IgD-negative memory B cell (primary cell): ENCODE measurements around the gene PACSIN2. TPM values are rescaled to one million over a fixed set of nuclear protein-coding genes. Genes with fewer than 3 reads are reported as not detected.

Experiments
- H3K27ac Mint-ChIP-seq, 3 donors: one replicate each; pipeline ENCODE4 v1.8.0; 2020 to 2022; ENCODE audit warnings: mild to moderate bottlenecking in 3 of 3, mixed read lengths in 3 of 3, moderate library complexity in 1 of 3
- H3K27me3 Mint-ChIP-seq: one replicate; pipeline ENCODE4 v1.8.0; 2021; ENCODE audit warnings: mixed read lengths
- H3K36me3 Mint-ChIP-seq: one replicate; pipeline ENCODE4 v1.8.0; 2020; ENCODE audit warnings: mild to moderate bottlenecking, mixed read lengths
- H3K4me1 Mint-ChIP-seq, 3 donors: one replicate each; pipeline ENCODE4 v1.8.0; 2020 to 2022; ENCODE audit warnings: mixed read lengths in 3 of 3, mild to moderate bottlenecking in 1 of 3
- H3K4me3 Mint-ChIP-seq, 4 donors: one replicate each; pipeline ENCODE4 v1.8.0; 2020 to 2022; ENCODE audit warnings: mild to moderate bottlenecking in 4 of 4, mixed read lengths in 4 of 4, moderate library complexity in 3 of 4
- H3K9me3 Mint-ChIP-seq, 3 donors: one replicate each; pipeline ENCODE4 v1.8.0; 2020 to 2021; ENCODE audit warnings: mixed read lengths in 3 of 3, mild to moderate bottlenecking in 1 of 3
- polyA plus RNA-seq: library from polyadenylated mRNA; unstranded; fragments of 300-500 nt; fragmentation: Illumina TruSeq; gene quantifications from one replicate; pipeline ENCODE4 v1.2.3, GENCODE V29; 2021

The PACSIN2 gene
- polyA plus RNA-seq, 1 donor from 2014 or later = 31.5 TPM

DNA sequence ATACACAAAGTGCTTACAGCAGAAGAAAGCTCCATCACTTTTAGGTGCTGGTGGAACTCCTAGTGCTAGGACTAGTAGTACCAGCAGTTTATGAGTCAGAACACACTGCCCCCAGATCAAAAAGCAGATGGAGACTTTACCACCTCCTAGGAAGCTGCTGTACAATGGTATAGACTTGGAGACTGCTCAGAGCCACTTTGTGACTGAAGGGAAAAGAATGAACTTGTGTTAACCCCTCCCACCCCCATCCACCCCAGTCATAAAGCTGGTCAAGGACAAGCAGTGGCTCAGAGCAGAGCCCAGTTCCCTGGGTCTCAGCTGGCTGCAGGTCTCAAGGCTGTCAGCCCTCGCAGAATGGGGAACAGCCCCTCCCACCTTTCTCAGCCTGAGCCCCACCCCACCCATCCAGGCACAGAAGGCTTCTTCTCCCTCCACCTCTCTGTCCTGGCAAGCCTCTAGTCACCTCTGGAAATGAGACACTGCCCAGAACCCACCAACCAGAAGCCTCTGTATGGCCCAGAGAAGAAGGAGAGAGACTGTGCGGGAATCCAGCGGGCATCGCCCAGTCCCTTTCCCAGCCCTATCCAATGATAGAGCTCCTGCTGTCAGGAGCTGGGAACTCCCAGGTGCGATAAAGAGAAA lies 23.8 kb downstream of the PACSIN2 start:
- Mint-ChIP-seq H3K9me3 (no peaks in the 10 kb centered on the region), H3K4me1 (peaks cover 8 to 34% (median 19%) of the 10 kb centered on the region in 3 donors), H3K4me3 (peak overlapping the region in 1 of 4 donors; percentile 75), H3K36me3 (no peaks in the 10 kb centered on the region), H3K27me3 (no peaks in the 10 kb centered on the region), H3K27ac (no peak overlapping the region)

DNA sequence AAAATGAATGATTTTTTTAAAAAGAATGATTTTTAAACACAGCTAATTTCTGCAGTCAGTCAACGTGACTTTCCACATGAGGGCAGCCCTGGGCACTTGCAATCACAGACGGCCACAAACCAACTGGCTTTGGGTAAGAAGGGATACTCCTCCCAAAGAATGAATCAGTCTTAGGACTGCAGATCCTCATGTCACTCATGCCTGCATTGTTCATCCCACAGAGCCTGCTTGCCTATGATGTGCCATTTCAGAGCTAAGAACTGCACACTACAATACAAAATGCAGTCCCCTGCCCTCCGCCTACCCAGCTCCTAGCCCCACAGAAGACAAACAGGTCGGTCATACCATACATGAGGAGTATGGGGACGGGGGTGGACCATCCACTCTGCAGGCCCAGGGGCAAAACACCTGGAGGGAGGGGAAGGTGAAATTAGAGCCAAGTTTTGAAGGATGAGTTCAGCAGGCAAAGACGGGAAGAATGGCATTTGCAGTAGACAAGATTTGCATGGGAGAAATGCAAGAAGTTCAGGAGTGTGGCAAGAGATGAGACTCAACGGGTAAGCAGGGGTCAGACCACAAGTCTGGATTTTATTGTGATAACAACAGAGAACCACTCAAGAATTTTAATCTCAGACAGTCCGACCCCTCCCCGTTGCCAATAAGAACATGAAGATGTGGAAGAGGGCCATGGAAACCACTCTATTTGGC lies 24.7 kb downstream of the PACSIN2 start:
- Mint-ChIP-seq H3K27me3 (no peaks in the 10 kb centered on the region), H3K9me3 (no peaks in the 10 kb centered on the region), H3K4me1 (peaks cover 8 to 34% (median 16%) of the 10 kb centered on the region in 3 donors), H3K27ac (peak overlapping the region in 1 of 3 donors; percentile 72), H3K36me3 (no peaks in the 10 kb centered on the region), H3K4me3 (peak overlapping the region in 1 of 4 donors; percentile 60)

GRCh38 chr22:42986115-42986514 lies 28.8 kb downstream of the PACSIN2 start:
- no peak overlapping the region for H3K27ac Mint-ChIP-seq

GRCh38 chr22:42985531-42985905 lies 29.4 kb downstream of the PACSIN2 start:
- Mint-ChIP-seq H3K36me3 (no peaks in the 10 kb centered on the region), H3K4me3 (peak overlapping the region in 1 of 4 donors; percentile 4), H3K27me3 (no peaks in the 10 kb centered on the region), H3K9me3 (no peaks in the 10 kb centered on the region), H3K27ac (peak overlapping the region in 1 of 3 donors; percentile 21), H3K4me1 (peaks cover 4 to 20% (median 10%) of the 10 kb centered on the region in 3 donors)

More at GRCh38 chr22:42986115-42986514, 28.8 kb downstream of the PACSIN2 start:
- Mint-ChIP-seq H3K4me3 (no peak overlapping the region), H3K36me3 (no peaks in the 10 kb centered on the region), H3K27me3 (no peaks in the 10 kb centered on the region), H3K9me3 (no peaks in the 10 kb centered on the region), H3K4me1 (peaks cover 4 to 23% (median 10%) of the 10 kb centered on the region in 3 donors)

GRCh38 chr22:42984814-42985530 lies 30.0 kb downstream of the PACSIN2 start:
- H3K9me3 Mint-ChIP-seq = no peaks in the 10 kb centered on the region
- no peak overlapping the region for H3K27ac Mint-ChIP-seq
- no peaks in the 10 kb centered on the region for H3K27me3 Mint-ChIP-seq
- peaks cover 4 to 17% (median 10%) of the 10 kb centered on the region in 3 donors for H3K4me1 Mint-ChIP-seq
- no peaks in the 10 kb centered on the region for H3K36me3 Mint-ChIP-seq
- peak overlapping the region in 1 of 4 donors; percentile 4 for H3K4me3 Mint-ChIP-seq

DNA sequence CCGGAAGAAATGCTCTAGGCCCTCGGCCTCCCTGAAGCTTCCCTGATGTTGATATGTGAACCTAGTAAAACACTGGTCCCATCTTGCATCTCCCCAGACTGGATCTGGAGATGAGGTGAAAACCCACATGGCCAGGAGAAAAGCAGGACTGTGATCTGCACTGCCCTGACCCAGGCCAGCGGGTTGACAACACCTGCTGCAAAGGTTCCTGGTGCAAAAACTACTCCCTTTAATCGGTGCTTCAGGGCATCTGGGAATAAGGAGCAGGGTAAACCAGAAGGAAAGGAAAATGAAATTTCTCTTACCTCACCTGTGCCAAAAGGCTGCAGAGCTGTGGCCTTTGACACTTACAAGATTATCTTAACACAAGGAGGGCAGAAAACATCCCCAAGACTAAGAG lies 30.6 kb downstream of the PACSIN2 start:
- no peaks in the 10 kb centered on the region for H3K27me3 Mint-ChIP-seq
- H3K9me3 Mint-ChIP-seq = no peaks in the 10 kb centered on the region
- no peak overlapping the region for H3K4me3 Mint-ChIP-seq
- no peak overlapping the region for H3K27ac Mint-ChIP-seq
- peaks cover 4 to 20% (median 14%) of the 10 kb centered on the region in 3 donors for H3K4me1 Mint-ChIP-seq
- H3K36me3 Mint-ChIP-seq = no peaks in the 10 kb centered on the region

DNA sequence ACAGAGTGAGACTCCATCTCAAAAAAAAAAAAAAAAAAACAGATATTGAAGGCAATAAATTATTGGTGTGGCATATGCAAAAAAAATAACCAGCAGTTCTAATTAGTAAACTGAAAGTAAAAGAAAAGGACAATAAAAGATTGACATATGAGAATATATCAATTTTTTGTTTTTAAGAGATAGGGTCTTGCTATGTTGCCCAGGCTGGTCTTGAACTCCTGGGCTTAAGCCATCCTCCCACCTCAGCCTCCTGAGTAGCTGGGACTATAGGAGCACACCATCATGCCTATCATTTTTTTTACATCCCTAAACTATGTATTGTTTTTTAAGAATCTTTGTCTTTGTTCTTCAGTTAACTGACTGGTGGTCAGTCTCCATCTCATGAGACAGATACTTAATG lies 31.5 kb downstream of the PACSIN2 start:
- no peaks in the 10 kb centered on the region for H3K27me3 Mint-ChIP-seq
- no peaks in the 10 kb centered on the region for H3K9me3 Mint-ChIP-seq

GRCh38 chr22:42979606-42980005 lies 35.3 kb downstream of the PACSIN2 start:
- Mint-ChIP-seq H3K4me3 (no peak overlapping the region), H3K4me1 (peaks cover 18 to 30% (median 22%) of the 10 kb centered on the region in 3 donors), H3K36me3 (no peaks in the 10 kb centered on the region), H3K27me3 (no peaks in the 10 kb centered on the region), H3K9me3 (no peaks in the 10 kb centered on the region), H3K27ac (peak overlapping the region in 1 of 3 donors; percentile 67)

More for the DNA sequence above, 31.5 kb downstream of the PACSIN2 start:
- Mint-ChIP-seq H3K36me3 (no peaks in the 10 kb centered on the region), H3K4me1 (peaks cover 7 to 25% (median 20%) of the 10 kb centered on the region in 3 donors), H3K27ac (no peak overlapping the region), H3K4me3 (no peak overlapping the region)

DNA sequence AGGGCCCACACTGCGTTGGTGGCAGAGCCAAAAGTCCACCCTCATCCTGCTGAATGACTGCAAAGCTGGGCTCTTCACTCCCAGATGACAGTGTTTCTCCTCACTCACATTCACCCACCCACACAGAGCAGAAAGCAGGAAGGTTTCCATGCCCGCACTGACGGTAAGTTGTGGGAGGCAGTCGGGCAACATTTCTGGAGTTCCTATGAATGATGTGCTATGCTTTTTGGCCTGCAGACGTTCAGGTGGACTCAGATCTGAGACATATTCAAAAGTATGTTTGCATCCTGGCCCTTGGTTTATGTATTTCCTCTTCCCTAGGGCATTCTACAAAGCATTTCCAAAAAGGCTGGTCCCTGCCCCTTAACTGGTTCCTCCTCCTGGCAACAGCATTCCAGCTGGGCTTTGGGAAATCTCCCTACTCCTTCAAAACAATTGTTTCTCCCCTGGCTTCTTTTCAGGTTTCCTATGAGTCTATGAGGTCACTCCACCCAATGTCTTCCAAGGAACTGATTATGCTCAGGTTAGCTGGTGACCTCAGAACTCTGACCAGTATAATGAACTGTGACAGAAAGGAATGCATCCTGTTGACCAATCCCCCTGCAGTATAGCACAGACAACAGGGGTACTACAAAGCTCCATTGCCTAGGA lies 36.4 kb downstream of the PACSIN2 start:
- Mint-ChIP-seq H3K4me1 (peaks cover 20 to 28% (median 24%) of the 10 kb centered on the region in 3 donors), H3K9me3 (no peaks in the 10 kb centered on the region), H3K27ac (peak overlapping the region in 2 of 3 donors; percentile 13 to 31), H3K27me3 (no peaks in the 10 kb centered on the region), H3K4me3 (no peak overlapping the region), H3K36me3 (no peaks in the 10 kb centered on the region)

DNA sequence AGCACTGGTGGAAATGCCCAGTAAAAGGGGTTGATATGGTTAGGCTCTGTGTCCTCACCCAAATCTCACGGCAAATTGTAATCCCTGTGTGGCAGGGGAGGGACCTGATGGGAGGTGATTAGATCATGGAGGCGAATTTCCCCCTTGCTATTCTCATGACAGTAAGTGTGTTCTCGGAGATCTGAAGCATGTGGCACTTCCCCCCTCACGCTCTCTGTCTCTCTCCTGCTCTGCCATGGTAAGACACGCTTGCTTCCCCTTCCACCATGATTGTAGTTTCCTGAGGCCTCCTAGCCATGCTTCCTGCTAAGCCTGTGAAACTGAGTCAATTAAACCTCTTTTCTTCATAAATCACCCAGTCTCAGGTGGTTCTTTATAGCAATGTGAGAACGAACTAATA lies 37.4 kb downstream of the PACSIN2 start:
- no peaks in the 10 kb centered on the region for H3K36me3 Mint-ChIP-seq
- H3K4me3 Mint-ChIP-seq = peak overlapping the region in 1 of 4 donors; percentile 59
- H3K27ac Mint-ChIP-seq = peak overlapping the region in 1 of 3 donors; percentile 46
- H3K9me3 Mint-ChIP-seq = no peaks in the 10 kb centered on the region
- H3K27me3 Mint-ChIP-seq = no peaks in the 10 kb centered on the region
- peaks cover 20 to 33% (median 33%) of the 10 kb centered on the region in 3 donors for H3K4me1 Mint-ChIP-seq

DNA sequence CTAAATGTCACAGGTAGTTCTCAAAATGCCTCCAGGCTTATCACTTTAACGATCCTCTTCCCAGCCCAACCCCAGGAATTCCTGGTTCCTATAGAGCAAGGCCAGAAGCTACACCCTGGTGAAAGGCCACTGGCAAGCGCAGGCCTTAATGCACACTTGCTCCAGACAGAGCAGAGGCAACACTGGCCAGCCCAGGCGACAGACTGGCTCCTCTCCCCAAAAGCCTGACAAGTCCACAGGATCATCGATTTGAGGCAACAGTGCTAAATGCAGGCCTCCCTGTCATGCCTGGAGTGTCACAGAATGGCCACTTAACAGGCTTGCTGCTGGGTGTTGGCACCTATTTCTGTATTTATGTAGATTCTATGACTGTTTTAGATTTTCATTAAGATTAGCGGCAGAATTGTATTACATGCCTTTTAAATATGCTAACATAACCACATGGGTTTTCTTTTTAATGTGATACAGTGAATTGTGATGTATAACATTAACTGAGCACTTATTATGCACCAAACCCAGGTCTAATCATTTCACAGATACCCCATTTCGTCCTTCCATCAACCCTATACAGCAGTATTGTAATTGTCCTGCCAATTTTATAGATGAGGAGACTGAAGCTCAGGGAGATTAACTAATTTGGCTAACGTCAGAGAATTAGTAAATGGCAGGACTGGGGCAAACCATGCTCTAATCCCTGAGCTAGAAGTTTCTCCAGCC lies 38.6 kb downstream of the PACSIN2 start:
- Mint-ChIP-seq H3K9me3 (no peaks in the 10 kb centered on the region), H3K4me1 (peaks cover 20 to 33% (median 33%) of the 10 kb centered on the region in 3 donors), H3K27me3 (no peaks in the 10 kb centered on the region), H3K36me3 (peaks cover 2% of the 10 kb centered on the region), H3K4me3 (no peak overlapping the region), H3K27ac (peak overlapping the region in 1 of 3 donors; percentile 12)

GRCh38 chr22:42974223-42974622 lies 40.7 kb downstream of the PACSIN2 start:
- peak overlapping the region in 1 of 4 donors; percentile 25 for H3K4me3 Mint-ChIP-seq
- H3K9me3 Mint-ChIP-seq = no peaks in the 10 kb centered on the region
- peaks cover 24 to 33% (median 29%) of the 10 kb centered on the region in 3 donors for H3K4me1 Mint-ChIP-seq
- H3K27me3 Mint-ChIP-seq = no peaks in the 10 kb centered on the region
- H3K36me3 Mint-ChIP-seq = peaks cover 2% of the 10 kb centered on the region
- H3K27ac Mint-ChIP-seq = no peak overlapping the region

DNA sequence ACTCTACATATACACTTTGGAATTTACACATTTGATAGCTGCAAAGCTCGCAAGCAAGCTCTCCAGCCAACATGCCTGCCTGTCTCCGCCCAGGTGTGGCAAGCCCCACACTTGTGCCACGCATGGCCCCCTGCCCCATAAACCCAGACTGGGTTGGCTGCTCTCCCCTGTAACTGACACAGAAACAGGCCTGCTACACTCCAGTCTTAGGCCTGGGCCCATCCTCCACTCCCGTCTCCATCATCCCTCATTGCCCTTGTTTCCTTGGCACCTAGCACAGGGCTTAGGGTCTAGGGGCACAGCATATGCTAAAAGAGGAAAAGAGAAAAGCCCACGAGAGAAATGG lies 41.4 kb downstream of the PACSIN2 start:
- Mint-ChIP-seq H3K36me3 (peaks cover 2% of the 10 kb centered on the region), H3K27me3 (no peaks in the 10 kb centered on the region), H3K4me3 (no peak overlapping the region), H3K4me1 (peaks cover 20 to 28% (median 24%) of the 10 kb centered on the region in 3 donors), H3K9me3 (no peaks in the 10 kb centered on the region), H3K27ac (no peak overlapping the region)
